Measurements from ENCODE around the gene ROBO3.

Gene ROBO3

DNA sequence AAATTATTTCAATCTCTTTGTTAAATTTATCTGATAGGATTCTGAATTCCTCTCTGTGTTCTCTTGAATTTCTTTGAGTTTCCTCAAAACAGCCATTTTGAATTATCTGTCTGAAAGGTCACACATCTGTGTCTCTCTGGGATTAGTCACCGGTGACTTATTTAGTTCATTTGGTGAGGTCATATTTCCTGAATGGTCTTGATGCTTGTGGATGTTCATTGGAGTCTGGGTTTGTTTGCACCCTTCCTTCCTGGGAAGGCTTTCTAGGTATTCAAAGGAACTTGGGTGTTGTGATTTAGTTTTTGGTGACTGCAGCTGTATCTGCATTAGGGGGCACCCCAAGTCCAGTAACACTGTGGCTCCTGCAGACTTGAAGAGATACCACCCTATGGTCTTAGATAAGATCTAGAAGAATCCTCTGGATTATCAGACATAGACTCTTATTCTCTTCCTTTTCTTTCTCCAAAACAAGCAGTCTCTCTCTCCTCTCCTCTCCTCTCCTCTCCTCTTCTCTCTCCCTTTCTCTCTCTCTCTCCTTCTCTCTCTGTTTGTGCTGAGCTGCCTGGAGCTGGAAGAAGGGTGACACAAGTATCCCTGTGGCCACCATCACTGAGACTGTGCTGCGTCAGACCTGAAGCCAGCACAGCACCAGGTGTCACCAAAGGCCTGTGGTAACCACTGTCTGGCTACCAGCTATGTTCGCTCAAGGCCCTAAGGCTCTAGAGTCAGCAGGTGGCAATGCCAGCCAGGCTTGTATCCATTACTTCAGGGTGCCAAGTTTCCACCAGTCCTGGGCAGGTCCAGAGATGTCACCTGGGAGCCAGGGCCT lies 50.5 kb downstream of the ROBO3 start:
- in situ Hi-C loops (cut with HindIII; ENCODE audit: low sequenced_read_pairs) = no loop called here

DNA sequence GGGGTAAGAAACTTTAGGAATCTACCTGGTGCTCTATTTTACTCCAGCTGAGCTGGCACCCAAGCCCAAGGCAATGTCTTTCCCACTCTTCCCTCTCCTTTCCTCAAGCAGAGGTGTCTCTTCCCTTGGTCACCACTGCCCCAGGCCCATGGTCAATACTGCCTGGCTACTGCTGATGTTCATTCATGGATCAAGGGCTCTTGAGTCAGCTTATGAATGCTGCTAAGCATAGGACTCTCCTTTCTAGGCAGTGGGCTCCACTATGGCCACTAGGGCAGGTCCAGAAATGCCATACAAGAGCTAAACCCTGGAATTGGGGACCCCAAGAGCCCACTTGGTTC lies 51.1 kb downstream of the ROBO3 start:
- in situ Hi-C loops (cut with HindIII; ENCODE audit: low sequenced_read_pairs) = no loop called here

DNA sequence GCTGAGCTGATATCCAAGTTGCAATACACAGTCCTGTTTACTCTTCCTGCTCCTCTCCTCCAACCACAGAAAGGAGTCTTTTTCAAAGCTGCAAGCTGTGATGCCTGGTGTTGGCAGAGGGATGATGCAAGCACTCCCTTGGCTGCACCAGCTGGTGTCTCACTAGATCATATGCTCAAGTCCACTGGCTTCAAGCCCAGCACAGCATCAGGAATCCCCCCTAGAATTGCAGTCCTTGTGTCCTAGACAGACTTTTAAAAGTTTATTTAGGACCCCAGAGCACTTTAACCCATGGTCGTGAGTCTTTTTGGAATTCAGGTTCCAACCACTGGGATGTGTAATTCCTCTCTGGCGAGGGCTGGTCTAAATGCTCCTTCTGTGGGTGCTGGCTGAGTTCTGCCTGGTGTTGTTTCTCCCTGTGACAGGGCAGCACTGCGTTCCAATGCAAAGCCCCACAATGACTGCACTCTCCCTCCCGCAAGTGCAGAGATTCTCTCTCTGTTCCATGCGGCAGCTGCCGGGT lies 51.9 kb downstream of the ROBO3 start:
- in situ Hi-C loops (cut with HindIII; ENCODE audit: low sequenced_read_pairs) = no loop called here

DNA sequence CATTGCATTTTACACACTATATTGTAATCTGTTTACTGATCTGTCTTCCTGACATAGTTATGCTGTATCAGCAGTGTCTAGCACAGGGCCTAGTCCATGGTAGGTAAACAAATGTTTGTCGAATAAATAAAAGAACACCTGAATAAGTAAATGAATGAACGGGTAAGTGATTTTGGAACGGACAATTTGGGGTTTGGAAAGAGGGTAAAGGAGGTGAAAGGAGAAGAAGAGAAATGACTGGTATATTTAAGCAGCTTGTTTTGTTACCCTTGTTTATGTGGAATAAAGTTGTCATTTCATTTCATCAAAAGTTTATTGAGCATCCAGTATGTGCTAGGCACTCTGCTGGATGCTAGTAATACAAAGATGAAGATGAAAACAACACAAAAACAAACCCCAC lies 53.7 kb downstream of the ROBO3 start, which contains the start of gene HEPN1:
TSS of gene HEPN1 (plus strand) at position 301 of the 400 bp plus-strand sequence.
- in situ Hi-C loops (cut with HindIII; ENCODE audit: low sequenced_read_pairs) = no loop called here

DNA sequence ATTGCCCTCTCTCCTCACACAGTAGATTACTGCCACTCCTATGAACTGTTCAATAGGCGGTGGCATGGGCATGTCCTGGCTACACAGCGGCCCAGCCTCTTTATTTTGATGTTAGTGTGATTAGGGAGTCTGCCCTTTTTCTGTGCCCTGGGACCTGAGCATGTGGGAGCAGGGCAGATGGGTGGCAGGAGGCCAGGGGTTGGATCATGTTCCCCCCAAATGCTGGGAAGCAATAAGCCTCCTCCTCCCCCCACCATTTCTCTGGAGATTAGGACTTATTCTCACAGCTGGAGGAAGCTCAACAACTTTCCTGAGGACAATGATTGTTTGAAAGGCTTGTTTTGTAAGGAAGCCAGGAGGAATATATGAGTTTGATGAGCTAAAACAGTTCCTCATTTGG lies 54.7 kb downstream of the ROBO3 start:
- in situ Hi-C loops (cut with HindIII; ENCODE audit: low sequenced_read_pairs) = no loop called here

DNA sequence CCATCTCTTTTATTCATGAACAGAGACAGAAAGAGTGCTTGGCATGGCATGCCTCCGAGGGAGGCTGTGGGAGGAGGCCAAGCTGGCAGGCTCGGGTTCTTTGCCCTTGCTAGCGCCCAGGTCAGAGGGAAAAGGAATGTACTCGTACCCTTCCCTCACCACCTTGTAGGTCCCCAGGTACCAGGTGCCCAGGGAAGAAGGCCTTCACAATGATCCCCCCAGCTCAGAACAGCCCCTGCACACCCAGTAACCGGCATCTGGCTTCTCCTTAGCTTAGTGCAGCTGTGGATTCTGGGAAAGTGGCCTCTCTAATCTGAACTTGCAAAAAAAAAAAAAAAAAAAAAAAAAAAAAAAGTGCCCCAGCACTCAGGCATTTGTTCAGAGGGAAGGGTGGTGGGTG lies 55.1 kb downstream of the ROBO3 start:
- in situ Hi-C loops (cut with HindIII; ENCODE audit: low sequenced_read_pairs) = no loop called here

DNA sequence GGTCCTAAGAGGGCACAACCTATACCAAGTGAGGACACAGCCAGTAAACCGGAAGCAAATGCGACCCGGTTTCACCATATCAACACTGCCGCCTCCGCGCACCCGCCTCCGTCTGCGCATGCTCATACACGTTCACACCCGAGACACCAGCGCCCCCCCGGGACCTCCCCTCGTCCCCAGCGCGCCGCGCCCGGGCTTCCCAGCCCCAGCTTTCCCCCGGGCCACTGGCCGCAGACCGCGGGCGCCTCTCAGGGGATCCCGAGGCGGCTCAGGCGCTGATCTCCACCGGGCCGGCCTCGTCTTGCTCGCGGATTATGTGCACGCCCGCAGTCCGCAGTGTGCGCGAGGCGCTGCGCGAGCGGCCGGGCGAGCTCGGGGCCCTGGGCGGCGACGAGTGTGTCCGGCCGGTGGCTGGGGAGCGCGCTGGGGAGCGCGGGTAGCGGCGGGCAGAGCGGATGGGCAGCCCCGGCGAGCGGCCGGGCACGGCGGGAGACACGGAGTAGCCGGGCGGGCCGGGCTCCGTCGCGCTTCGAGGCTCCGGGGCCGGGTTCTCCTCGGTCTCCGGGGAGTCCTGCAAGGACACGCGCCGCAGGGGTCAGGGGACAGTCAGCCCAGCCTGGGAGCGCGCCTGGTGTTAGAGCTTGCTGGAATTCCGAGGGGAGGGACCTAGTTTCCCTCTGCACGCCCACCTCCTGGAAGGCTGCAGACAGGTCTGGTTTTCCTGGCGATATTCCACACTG lies 55.8 kb downstream of the ROBO3 start:
- in situ Hi-C loops (cut with HindIII; ENCODE audit: low sequenced_read_pairs) = no loop called here

DNA sequence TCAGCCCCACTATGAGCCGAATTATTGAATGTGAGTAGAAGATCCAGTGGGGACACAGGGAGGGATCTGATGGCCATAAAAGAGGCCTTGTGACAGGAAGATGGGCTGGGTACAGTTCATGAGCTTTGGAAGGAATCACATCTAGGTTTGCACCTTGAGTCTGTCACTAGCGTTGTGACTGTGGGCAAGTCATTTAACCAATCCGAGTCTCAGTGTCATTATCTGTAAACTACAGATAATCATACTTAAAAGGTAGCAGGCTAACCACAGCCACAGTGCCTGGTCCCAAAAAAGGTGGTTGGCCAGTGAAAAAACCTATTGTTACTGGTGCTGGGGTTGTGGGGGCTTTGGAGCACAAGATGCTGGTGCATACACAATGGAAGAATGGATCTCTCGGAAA lies 57.6 kb downstream of the ROBO3 start:
- in situ Hi-C loops (cut with HindIII; ENCODE audit: low sequenced_read_pairs) = no loop called here

DNA sequence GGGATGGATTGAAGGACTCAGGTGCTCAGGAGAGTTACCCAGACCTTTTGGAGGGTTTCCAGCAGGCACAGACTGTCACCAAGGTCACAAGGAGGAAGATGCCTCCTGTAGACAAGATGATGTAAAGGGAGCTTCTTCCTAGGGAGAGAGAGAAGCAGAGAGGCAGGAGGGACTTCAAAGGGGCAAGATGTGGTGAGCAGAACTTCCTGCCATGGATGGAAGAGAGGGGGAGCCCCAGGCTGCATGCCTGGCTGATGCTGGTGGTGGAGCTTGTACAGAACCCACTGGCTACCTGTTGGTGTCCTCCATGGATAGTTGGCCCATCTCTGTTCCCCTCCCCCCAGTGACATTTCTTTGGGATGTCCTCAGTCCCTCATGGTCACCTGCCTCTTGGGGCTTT lies 58.1 kb downstream of the ROBO3 start:
- in situ Hi-C loops (cut with HindIII; ENCODE audit: low sequenced_read_pairs) = no loop called here

DNA sequence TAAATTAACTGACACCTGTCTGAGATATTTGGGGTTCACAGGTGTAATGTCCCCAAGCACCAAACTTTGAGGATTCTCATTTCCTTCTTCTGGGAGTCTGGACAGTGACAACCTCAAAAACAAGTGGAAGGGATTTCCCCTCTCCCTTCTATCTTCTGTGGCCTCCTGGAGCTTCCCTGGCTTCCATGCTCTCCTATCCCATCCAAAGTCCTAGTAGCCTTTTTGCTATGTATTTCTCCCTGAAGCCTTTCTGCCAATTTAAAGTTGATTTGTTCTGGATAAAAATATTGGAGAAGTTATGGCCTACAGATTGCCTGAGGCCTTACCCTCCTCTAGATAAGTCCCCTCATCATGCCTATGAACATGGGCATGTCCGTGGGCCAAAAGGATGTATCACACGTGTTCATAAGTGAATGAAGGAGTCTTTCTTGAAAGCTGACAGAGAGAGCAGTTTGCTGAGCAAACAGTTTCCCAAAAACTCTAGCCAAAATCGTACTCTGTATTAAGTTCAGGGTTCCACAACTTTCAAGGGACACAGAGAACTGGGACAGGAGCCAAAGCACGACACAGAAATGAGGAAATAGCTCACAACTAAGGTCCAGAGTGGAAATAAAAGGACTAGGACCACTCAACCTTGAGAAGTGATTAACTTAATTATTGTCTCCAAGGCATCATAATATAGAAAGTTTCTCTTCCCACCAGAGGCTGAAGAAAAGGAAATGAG lies 63.9 kb downstream of the ROBO3 start:
- in situ Hi-C loops (cut with HindIII; ENCODE audit: low sequenced_read_pairs) = no loop called here

DNA sequence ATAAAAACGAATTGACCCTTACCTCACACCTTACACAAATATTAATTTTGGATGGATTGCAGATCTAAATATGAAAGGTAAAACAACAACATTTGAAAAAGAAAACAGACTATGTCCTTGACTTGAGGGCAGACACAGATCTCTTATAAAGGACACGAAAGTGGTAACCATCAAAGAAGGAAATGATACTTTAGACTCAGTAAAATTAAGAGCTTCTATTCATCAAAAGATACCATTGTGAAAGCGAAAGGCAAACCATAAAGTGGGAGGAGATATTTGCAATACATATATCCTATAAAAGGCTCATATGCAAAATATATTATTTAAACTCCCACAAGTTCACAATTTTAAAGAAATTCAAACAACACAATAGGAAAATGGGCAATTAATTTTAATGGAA lies 65.6 kb downstream of the ROBO3 start:
- in situ Hi-C loops (cut with HindIII; ENCODE audit: low sequenced_read_pairs) = no loop called here
